GM12864 (cell line): ENCODE results near the gene C2CD5.

Experiments used
- DNase-seq: peaks from one replicate; pipeline ENCODE4 v3.0.0-alpha.2; 2011; ENCODE audit warnings: low read depth
- H3K4me3 ChIP-seq: 2 replicates; pipeline ENCODE4 v1.5.1; 2011; ENCODE audit warnings: mild to moderate bottlenecking, low read depth, low read length, control low read depth
- TF ChIP-seq, protein P1 (sequence below): IDR thresholded peaks from 2 replicates; pipeline ENCODE4 v1.5.1; 2011; ENCODE audit warnings: low read depth, mild to moderate bottlenecking, moderate library complexity, low read length, control low read depth, inconsistent platforms; ENCODE audit errors: missing control alignments

C2CD5 gene

DNA sequence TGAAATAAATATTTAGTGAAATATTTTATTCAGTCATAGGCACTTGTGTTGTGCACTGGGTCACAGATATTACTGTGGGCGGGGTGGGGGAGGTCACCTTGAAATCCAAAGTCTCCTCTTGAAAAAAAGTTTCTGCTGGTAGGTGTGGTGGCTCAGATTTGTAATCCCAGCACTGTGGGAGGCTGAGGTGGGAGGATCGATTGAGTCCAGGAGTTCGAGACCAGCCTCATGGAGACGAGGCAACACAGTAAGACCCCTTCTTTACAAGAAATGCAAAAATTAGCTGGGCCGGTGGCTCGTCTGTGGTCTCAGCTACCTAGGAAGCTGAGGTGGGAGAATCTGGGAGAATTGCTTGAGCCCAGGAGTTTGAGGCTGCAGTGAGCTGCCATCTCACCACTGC, 913 bp upstream of the C2CD5 start:
- no peak for DNase-seq
- no peak overlapping the region for H3K4me3 ChIP-seq
- TF ChIP-seq, protein P1, sequence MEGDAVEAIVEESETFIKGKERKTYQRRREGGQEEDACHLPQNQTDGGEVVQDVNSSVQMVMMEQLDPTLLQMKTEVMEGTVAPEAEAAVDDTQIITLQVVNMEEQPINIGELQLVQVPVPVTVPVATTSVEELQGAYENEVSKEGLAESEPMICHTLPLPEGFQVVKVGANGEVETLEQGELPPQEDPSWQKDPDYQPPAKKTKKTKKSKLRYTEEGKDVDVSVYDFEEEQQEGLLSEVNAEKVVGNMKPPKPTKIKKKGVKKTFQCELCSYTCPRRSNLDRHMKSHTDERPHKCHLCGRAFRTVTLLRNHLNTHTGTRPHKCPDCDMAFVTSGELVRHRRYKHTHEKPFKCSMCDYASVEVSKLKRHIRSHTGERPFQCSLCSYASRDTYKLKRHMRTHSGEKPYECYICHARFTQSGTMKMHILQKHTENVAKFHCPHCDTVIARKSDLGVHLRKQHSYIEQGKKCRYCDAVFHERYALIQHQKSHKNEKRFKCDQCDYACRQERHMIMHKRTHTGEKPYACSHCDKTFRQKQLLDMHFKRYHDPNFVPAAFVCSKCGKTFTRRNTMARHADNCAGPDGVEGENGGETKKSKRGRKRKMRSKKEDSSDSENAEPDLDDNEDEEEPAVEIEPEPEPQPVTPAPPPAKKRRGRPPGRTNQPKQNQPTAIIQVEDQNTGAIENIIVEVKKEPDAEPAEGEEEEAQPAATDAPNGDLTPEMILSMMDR = no peak

DNA sequence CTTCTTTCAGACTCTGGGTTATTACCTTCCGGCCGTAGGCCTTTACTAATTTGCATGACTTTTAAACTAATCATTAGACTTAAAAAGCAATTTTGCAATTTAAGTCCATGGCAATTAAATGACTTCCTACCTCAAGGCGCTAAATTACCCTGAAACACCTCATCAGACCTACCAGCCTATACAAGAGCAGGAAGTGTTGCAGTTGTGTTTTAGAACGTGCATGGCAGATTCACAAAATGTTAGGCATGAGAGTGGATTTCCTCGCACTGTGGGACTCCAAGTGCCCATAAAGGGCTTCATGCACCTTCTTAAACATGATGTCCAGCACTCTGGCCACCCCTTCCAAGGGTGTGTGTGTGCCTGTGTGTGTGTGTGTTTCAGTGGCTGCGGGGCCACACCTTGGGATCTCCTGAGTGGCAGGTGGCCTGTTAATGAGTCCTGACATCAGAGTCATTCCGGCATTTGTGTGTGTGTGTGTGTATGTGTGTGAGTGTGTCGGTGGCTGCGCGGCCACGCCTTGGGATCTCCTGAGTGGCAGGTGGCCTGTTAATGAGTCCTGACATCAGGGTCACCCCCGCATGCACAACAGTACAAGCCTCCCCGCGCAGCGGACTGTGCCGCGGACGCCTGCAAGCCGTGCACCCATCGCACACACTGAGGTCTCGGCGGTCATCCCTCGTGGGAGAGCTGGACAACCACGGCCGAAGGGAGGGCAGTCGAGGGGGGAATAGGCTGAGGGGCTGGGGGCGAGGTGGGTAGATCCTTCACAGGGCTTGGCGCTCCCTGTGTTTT, 900 bp downstream of the C2CD5 start:
- TF ChIP-seq, protein P1 = no peak
- H3K4me3 ChIP-seq = peak overlapping the region; percentile 86
- peak; percentile 35 for DNase-seq

DNA sequence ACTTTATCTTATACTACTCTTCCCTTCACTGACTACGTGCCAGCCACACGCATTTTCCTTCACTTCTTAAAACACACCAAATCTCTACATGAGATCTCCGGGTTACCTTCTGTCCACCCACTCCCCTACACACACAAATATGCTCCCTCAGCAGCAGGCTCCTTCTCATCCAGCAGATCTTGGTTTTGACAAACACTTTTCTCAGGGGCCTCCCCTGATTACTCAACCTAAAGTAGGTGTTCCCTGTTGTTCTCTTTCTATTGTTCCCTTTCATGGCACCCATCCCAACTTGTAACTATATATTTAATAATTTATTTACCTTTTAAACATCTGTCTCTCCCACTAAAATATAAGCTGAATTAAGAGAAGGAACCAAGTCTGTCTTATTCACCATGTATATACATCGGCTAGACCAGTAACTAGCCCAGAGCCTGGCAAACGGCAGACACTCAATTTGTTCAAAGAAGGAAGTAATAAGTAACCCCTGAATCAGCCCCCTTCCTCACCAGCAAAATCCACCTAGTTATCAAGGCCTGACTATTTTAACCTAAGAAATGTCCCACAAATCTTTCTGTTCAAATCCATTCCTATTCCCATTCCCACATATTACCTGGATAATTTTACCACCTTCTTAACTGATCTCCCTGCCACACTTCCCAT, 2.7 kb downstream of the C2CD5 start:
- H3K4me3 ChIP-seq = no peak overlapping the region
- TF ChIP-seq, protein P1 = no peak
- no peak for DNase-seq

DNA sequence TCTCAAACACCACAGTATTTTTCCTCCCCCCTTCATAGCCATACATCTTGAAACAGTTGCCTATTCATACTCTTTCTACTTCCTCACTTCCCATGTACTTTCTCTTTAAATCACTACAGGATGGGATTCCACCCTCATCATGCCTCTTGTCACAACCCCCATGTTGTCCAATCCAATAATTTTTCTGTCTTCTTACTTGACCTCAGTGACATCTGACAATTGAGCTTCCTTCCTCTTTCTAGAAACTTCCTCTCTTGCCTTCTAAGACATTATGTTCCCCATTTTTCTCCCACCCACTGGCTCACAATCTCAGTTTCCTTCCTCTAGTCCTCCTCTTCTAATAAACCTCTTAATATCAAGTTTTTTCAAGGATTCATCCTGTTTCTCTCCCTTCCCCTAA, 5.3 kb downstream of the C2CD5 start:
- no peak for DNase-seq
- TF ChIP-seq, protein P1 = no peak
- no peak overlapping the region for H3K4me3 ChIP-seq

DNA sequence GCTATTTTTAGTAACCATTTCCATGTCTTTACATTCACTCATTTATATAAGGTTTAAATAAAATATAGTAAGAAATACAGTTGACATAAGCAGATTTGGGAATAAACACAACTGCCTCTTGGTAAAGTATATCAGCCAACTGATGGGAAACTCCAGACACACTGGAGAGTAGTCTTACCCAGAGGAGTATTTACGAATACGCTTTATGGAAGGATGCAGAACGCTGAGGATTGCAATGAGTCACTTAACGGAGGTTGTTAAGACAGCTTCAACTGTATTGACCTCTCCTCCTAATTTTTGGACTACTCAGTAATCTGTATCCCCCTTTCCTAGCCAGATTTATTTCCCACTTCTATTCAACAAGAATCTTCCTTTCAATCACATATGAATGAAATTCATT, 6.0 kb downstream of the C2CD5 start:
- H3K4me3 ChIP-seq = no peak overlapping the region
- DNase-seq = no peak
- TF ChIP-seq, protein P1 = no peak

DNA sequence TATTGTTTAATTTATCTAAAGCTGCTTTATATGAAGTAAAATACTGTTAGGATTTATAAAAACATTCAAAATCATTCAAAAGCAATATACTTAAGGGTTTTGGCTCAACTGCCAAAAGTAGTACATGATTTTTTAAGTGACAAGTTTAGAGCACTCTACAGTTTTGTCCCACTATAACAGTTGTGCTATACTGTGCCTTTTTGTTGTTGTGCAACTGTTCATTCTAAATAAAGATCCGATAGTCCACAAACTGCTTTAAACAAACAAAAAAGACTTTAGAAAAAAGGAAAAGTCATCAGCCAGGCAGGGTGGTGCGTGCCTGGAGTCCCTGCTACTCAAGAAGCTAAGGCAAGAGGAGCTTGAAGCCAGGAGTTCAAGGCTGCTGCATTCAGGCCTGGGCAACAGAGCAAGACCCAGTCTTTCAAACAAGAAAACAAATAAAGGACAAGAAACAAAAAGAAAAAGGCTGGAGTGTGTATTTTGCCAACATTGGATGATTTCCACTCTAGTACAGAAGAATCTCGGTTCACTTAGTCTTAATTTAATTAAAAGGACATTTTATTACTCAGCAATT, 7.3 kb downstream of the C2CD5 start:
- H3K4me3 ChIP-seq = no peak overlapping the region
- DNase-seq = no peak
- TF ChIP-seq, protein P1 = no peak
